Measurements from ENCODE around the gene LRRIQ1.

LRRIQ1 gene

GRCh38 chr12:85278598-85279448, 242.7 kb downstream of the LRRIQ1 start:
- H3K9me3 Mint-ChIP-seq, result peaks cover 9% of the 10 kb centered on the region

DNA sequence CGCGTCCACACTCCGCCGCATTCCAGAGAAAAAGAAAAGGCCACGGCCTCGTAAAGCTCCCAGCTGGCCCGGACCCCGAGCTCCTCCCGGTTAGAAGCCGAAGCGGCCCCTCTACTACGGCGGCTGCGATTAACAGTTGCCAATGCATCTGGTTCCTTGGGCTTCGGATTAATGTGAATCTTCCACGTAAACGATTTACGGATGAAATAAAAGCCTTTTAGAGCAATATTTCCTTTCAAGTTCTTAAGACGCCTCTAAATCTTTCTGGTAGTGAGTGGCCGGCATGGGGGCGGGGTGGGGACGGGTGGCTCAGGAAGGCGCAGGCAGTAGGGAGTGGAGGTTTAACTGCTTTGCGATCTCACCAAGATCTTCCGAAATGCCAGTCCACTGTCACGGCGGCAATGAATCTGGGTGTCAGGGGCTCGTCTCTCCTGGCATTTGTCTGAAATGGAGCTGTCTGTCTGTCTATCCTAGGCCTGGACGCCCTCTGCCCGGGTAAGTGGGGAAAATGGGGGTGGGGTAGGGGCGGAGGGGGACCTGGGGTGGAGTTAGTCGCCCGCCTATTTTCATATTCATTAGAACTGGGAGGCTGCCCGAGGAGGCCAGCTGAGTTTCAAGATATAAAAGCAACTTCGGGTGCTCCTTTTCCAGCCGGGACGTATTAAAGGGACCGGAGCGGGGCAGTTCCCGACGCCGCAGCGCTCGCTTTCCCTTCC, 243.5 kb downstream of the LRRIQ1 start:
- peaks cover 4% of the 10 kb centered on the region for H3K9me3 Mint-ChIP-seq
- H3K36me3 Mint-ChIP-seq (ENCODE audit: low read depth), result no peaks in the 10 kb centered on the region
- peaks cover 69% of the 10 kb centered on the region for H3K27me3 Mint-ChIP-seq
- no peak overlapping the region for H3K4me3 Mint-ChIP-seq
- no peak overlapping the region for H3K27ac Mint-ChIP-seq
- peaks cover 3% of the 10 kb centered on the region for H3K4me1 Mint-ChIP-seq (ENCODE audit: low read depth)

More at GRCh38 chr12:85278598-85279448, 242.7 kb downstream of the LRRIQ1 start:
- Mint-ChIP-seq H3K27ac (no peak overlapping the region), H3K36me3 (ENCODE audit: low read depth) (no peaks in the 10 kb centered on the region), H3K4me1 (ENCODE audit: low read depth) (peaks cover 3% of the 10 kb centered on the region), H3K4me3 (no peak overlapping the region), H3K27me3 (peaks cover 76% of the 10 kb centered on the region)

DNA sequence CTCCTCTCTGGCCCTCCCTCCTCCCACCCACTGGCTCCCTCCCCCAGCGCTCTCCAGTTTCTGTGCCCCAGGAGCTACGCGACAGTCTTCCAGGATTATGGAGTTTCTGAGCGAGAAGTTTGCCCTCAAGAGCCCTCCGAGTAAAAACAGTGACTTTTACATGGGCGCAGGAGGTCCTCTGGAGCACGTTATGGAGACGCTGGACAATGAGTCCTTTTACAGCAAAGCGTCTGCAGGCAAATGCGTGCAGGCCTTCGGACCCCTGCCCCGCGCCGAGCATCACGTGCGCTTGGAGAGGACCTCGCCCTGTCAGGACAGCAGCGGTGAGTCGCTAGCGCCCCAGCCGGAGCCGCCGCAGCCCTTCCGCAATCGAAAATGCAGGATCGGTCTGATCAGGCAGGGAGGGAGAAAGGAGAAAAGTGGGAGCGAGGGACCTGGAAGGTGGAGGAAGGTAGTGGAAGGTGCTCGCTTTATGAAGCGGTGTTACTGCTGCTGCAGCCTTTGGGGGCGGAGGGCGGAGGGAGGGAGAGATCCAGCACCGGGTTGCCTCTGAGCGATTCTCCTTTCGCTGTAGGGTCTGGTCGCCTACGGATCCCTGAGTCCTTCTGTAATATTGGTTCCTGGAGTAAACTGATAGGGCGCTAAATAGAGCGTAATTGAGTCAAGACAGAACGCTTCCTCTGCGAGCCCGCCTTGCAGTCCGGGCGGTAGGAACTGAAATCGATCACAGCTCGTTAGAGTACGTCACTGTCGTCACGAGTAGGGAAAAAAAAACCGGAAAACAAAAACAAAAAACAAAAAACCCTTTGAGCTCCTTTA, 244.2 kb downstream of the LRRIQ1 start, which contains the start of gene ALX1:
ALX1 (plus strand) TSS at position 56 of the 819 bp plus-strand sequence; CDS start at position 98, 42 bp downstream.
- Mint-ChIP-seq H3K4me1 (ENCODE audit: low read depth) (peaks cover 3% of the 10 kb centered on the region), H3K27ac (no peak within 1 kb of the TSS), H3K27me3 (peaks cover 64% of the 10 kb centered on the region), H3K36me3 (ENCODE audit: low read depth) (no peaks in the 10 kb centered on the region), H3K9me3 (peaks cover 4% of the 10 kb centered on the region), H3K4me3 (peak within 1 kb of the TSS; percentile 40)

- peak overlapping the region; percentile 40 for H3K4me3 Mint-ChIP-seq
- peaks cover 59% of the 10 kb centered on the region for H3K27me3 Mint-ChIP-seq
- H3K4me1 Mint-ChIP-seq (ENCODE audit: low read depth), result peaks cover 3% of the 10 kb centered on the region
- no peaks in the 10 kb centered on the region for H3K36me3 Mint-ChIP-seq (ENCODE audit: low read depth)
- no peak overlapping the region for H3K27ac Mint-ChIP-seq
- H3K9me3 Mint-ChIP-seq, result peaks cover 4% of the 10 kb centered on the region
These were observed 245.0 kb downstream of the LRRIQ1 start for GRCh38 chr12:85280984-85281630.

DNA sequence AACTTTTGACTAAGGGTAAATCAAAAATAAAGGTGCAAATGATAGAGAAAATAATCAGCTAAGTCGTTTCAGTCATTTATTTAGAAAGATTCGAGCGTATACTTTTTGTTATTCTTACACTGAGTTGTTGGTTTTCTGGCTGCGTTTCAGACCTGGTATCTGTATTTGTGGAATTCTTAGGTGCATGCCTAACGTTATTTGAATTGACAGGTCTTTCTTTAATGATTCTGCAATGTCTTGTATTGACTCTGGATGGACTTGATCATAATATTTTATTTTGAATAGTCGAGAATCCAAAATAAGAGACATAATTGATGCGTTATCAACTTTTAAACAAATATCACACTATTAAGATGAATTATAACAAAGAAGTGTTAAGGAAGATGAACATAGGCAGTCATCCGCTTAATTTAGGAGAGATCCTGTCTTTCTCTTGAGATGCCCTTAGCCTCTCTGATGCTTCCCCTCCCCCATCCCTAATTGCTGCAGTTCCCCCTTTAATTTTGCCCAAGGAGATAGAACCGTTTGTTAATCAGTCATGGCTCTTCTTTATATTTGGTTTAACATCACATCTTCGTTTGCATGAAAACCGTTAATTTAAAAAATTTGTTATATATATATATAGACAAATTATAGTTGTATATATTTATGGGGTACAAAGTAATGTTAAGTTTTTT, 245.6 kb downstream of the LRRIQ1 start:
- no peaks in the 10 kb centered on the region for H3K36me3 Mint-ChIP-seq (ENCODE audit: low read depth)
- H3K27me3 Mint-ChIP-seq, result peaks cover 54% of the 10 kb centered on the region
- no peak overlapping the region for H3K4me3 Mint-ChIP-seq
- peaks cover 4% of the 10 kb centered on the region for H3K9me3 Mint-ChIP-seq
- H3K4me1 Mint-ChIP-seq (ENCODE audit: low read depth), result peaks cover 3% of the 10 kb centered on the region
- no peak overlapping the region for H3K27ac Mint-ChIP-seq

GRCh38 chr12:85283560-85283959, 247.4 kb downstream of the LRRIQ1 start:
- H3K27ac Mint-ChIP-seq, result no peak overlapping the region
- no peaks in the 10 kb centered on the region for H3K36me3 Mint-ChIP-seq (ENCODE audit: low read depth)
- H3K9me3 Mint-ChIP-seq, result peaks cover 4% of the 10 kb centered on the region
- H3K4me3 Mint-ChIP-seq, result no peak overlapping the region
- H3K4me1 Mint-ChIP-seq (ENCODE audit: low read depth), result peaks cover 3% of the 10 kb centered on the region
- peaks cover 37% of the 10 kb centered on the region for H3K27me3 Mint-ChIP-seq
